ENCODE results near the gene ARHGEF25. TPM values are rescaled to one million over a fixed set of nuclear protein-coding genes. Genes with fewer than 3 reads are reported as not detected.

Gene ARHGEF25
- total and polyA plus RNA-seq, 2 of the 13 experiments (the other 11 are each of a cell fraction or from before 2014, with no cell fraction given), result 11.5 to 12.5 TPM

- TF ChIP-seq GLMP (CRISPR knock-in tag; IDR thresholded peaks at IDR 0.05; ENCODE audit: borderline replicate concordance), result no peak
- peak; percentile 27; the same call in 1 of the 2 replicates for TF ChIP-seq MXD4 (CRISPR knock-in tag; IDR thresholded peaks at IDR 0.05)
- TF ChIP-seq SRF (IDR thresholded peaks at IDR 0.05; ENCODE audit: low read depth, low read length), result no peak
- TF ChIP-seq KDM3A (CRISPR knock-in tag; IDR thresholded peaks at IDR 0.05; ENCODE audit: low read depth), result no peak
- TF ChIP-seq ZNF569 (CRISPR knock-in tag; IDR thresholded peaks at IDR 0.05; ENCODE audit: borderline replicate concordance), result no peak
- peak; percentile 66; the same call in 1 of the 2 replicates for TF ChIP-seq SMAD1 (CRISPR knock-in tag; IDR thresholded peaks at IDR 0.05; ENCODE audit: borderline replicate concordance, low read depth)
- no peak for TF ChIP-seq SIX1 (CRISPR knock-in tag; IDR thresholded peaks at IDR 0.05; ENCODE audit: borderline replicate concordance)
- no peak for TF ChIP-seq KDM1A (CRISPR knock-in tag; IDR thresholded peaks at IDR 0.05)
- TF ChIP-seq ZNF180 (CRISPR knock-in tag; IDR thresholded peaks at IDR 0.05; ENCODE audit: borderline replicate concordance, low read depth), result no peak
- peak; percentile 29; the same call in 1 of the 2 replicates for TF ChIP-seq ARID5B (CRISPR knock-in tag; IDR thresholded peaks at IDR 0.05)
- TF ChIP-seq SMARCC2 (IDR thresholded peaks at IDR 0.05), result no peak
- TF ChIP-seq MXD1 (CRISPR knock-in tag; IDR thresholded peaks at IDR 0.05), result no peak
- 0 out of 2 replicates have a peak, but pooled peaks have one; percentile 45 for TF ChIP-seq HBP1 (CRISPR knock-in tag; IDR thresholded peaks at IDR 0.05; ENCODE audit: low read depth)
- no peak for TF ChIP-seq ZNF160 (CRISPR knock-in tag; IDR thresholded peaks at IDR 0.05)
- TF ChIP-seq NFIC (IDR thresholded peaks at IDR 0.05; ENCODE audit: low read length), result no peak
- no peak for TF ChIP-seq CREB3 (CRISPR knock-in tag; IDR thresholded peaks at IDR 0.05)
- TF ChIP-seq RXRB (CRISPR knock-in tag; IDR thresholded peaks at IDR 0.05; ENCODE audit: borderline replicate concordance), result peak; percentile 85
- no peak for TF ChIP-seq EP300 (IDR thresholded peaks at IDR 0.05; ENCODE audit: low read depth in 2 of 2, low read length in 2 of 2)
- TF ChIP-seq EP300 (CRISPR knock-in tag; IDR thresholded peaks at IDR 0.05; ENCODE audit: borderline replicate concordance), result no peak
- TF ChIP-seq FOXP1 (IDR thresholded peaks at IDR 0.05), result no peak
- TF ChIP-seq FOXP1 (CRISPR knock-in tag; IDR thresholded peaks at IDR 0.05), result no peak
- no peak for TF ChIP-seq PCBP2 (optimal IDR thresholded peaks at IDR 0.05; ENCODE audit: low read depth, low read length, poor library complexity, severe bottlenecking)
- no peak for TF ChIP-seq ZNF780A (CRISPR knock-in tag; IDR thresholded peaks at IDR 0.05)
Measured at GRCh38 chr12:57583008-57583831, 28.0 kb upstream of the ARHGEF25 start (continued).
